Retinal pigment epithelial cell (primary cell): ENCODE results near the gene ACER3.

Experiments used
- DNase-seq: peaks from one replicate; pipeline ENCODE4 v3.0.0-alpha.2; 2010; ENCODE audit warnings: low read depth
- H3K4me3 ChIP-seq: 2 replicates; pipeline ENCODE4 v1.5.1; 2011; ENCODE audit warnings: mild to moderate bottlenecking, low read length, control low read depth, moderate library complexity
- TF ChIP-seq, protein P1 (sequence below): conservative IDR thresholded peaks from 2 replicates; pipeline ENCODE4 v1.5.1; 2011; ENCODE audit warnings: low read depth, low read length, control low read depth, inconsistent platforms

ACER3 gene

DNA sequence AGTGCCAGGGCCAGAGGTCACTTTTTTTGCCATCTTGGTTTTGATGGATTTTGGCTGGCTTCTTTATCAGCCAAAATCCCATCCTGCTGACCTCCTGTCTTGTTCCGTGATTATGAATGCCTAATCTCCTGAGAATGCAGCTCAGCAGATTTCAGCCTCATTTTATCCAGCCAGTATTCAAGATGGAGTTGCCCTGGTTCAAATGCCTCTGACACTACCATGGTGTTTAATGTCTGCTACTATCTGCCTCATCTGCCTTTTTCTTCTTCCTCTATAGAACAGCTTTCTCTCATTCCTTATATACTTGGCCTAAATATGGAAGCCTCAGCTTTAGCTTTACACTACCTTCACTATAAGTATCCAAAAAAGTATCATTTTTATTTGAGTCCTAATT is 50.7 kb downstream of the ACER3 start:
- H3K4me3 ChIP-seq = no peak overlapping the region
- TF ChIP-seq, protein P1, sequence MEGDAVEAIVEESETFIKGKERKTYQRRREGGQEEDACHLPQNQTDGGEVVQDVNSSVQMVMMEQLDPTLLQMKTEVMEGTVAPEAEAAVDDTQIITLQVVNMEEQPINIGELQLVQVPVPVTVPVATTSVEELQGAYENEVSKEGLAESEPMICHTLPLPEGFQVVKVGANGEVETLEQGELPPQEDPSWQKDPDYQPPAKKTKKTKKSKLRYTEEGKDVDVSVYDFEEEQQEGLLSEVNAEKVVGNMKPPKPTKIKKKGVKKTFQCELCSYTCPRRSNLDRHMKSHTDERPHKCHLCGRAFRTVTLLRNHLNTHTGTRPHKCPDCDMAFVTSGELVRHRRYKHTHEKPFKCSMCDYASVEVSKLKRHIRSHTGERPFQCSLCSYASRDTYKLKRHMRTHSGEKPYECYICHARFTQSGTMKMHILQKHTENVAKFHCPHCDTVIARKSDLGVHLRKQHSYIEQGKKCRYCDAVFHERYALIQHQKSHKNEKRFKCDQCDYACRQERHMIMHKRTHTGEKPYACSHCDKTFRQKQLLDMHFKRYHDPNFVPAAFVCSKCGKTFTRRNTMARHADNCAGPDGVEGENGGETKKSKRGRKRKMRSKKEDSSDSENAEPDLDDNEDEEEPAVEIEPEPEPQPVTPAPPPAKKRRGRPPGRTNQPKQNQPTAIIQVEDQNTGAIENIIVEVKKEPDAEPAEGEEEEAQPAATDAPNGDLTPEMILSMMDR = no peak
- DNase-seq = no peak

DNA sequence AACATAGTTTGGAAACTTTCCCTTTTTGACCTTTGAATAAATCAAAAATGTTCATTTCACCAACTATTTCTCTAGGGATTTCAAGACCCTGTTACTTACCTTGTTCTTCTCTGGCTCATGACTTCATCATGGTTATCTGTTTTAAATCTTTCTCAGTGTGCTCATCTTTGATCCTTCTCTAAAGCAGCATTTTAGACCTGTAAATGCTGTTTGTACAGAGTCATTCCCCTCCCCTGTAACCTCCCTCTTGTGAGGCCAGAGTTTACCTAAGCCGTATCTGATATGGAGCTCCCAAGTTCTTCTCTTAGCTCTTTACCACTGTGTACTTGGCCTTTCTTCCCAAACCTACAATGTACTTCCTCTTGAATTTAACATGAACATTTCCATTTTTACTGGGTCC is 56.0 kb downstream of the ACER3 start:
- DNase-seq = no peak
- TF ChIP-seq, protein P1 = no peak

DNA sequence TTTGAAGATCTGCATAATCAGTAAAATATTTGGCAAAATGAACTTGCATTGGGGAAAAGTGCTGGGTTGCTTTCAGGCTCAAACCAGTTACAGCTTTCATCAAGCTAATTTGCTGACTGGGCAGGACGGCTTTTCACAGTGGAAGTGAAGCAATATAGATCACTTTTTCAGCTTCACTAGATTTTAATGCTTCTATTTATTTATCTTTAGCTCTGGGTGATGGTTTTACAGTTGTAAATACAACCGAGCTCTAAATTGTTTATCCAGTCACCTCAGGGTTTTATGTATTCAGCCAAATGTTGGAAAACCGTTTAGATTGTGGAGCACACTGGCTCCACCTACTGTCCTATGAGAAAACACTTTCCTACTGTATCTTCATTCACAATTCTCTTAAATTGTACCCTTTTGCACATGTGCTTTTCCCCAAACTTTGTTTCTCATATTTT is 58.2 kb downstream of the ACER3 start:
- H3K4me3 ChIP-seq = no peak overlapping the region
- TF ChIP-seq, protein P1 = peak; percentile 87
- peak; percentile 17 for DNase-seq

More for the DNA sequence above, 56.0 kb downstream of the ACER3 start:
- H3K4me3 ChIP-seq = no peak overlapping the region

DNA sequence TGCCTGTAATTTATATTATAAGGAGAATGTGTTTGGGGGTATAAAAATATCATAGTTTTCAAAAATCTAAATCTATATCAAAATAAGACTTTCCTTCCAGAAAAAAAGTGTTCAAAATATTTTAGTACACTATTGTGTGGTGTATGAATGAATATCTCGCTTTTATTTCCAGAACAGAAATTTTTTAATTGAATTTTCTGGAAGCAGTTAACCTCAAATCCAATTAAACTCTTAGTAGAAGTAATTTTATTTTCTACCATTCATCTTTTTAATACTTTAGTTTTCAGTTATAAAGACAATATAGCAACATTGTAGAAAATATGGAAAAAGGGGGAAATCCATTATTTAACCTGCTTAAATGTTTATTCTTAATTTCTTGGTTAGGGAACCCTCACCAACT is 58.7 kb downstream of the ACER3 start:
- TF ChIP-seq, protein P1 = no peak
- DNase-seq = no peak

DNA sequence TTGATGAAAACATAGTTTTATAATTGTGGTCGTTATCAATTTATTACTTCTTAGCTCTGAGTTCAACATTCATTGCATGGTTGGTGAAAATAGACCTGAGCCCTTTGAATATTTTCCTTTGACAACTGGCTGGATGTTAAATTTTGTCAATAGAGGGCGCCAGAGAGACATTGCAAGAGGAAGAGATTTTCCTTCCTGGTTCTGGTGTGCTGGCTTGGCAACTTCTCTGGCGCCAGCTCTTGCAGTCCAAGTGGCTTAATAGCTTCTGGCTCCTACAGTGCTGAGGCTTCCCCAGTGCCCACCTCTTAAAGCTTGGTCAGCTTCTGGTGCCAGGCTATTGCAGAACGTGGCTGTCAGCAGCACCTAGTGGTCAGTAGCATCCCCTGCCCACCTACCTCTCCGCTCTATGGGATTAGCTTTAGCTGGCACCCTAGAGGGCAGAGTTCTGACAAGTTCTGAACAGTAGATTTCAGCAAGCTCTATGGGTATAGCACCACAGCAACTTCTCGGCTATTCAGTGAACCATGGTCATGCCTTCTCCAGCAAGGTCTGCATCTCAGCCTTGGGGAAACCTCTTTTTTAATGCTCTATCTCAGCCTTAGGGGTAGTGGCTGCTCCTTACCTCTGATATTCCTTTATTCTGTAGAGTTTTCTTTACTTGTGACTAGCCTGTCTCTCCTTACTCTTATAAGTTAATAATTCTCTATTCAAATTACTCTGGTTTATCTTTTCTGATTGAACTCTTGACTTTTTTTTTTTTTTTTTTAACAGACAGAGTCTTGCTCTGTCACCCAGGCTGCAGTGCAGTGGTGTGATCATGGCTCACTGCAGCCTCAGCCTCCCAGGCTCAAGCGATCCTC is 59.4 kb downstream of the ACER3 start:
- H3K4me3 ChIP-seq = no peak overlapping the region
- TF ChIP-seq, protein P1 = peak; percentile 90
- DNase-seq = peak; percentile 50

More for the DNA sequence above, 58.7 kb downstream of the ACER3 start:
- no peak overlapping the region for H3K4me3 ChIP-seq

DNA sequence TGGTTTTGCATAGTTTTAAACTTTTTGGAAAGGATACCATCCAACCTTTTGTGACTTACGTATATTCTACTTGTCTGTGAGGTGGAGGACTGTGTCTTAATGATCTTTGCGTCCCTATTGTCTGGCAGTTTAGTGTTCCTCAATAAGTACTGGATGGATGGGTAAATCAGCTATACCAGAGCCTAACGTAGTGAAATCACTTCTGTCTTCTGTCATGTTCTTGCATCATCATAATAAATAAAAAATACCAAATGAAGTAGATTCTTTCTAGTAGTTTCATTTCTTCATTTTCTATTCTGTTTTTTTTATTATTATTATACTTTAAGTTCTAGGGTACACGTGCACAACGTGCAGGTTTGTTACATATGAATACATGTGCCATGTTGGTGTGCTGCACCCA is 66.4 kb downstream of the ACER3 start:
- TF ChIP-seq, protein P1 = no peak
- no peak overlapping the region for H3K4me3 ChIP-seq
- no peak for DNase-seq

DNA sequence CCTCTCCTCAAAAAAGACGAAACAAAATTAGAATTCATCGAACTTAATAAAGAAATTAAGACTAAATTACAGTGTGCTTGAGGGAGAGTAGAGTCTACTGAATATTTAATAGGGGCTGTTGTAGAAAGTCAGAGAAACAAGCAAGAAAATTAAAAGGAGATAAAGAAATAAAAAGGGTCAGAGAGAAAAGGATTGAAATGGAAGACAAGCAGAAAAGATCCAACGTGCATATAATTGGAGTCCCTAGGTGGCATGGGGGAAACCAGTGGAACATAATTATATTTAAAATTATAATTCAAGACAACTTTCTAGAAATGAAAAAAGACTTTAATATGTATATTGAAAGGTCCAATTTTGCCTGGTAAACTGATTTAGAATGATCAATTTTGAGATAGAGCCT is 74.3 kb downstream of the ACER3 start:
- H3K4me3 ChIP-seq = no peak overlapping the region
- TF ChIP-seq, protein P1 = no peak

More for the DNA sequence above, 74.3 kb downstream of the ACER3 start:
- no peak for DNase-seq
